A549 (cell line): ENCODE data around the gene CALML4. TPM values are rescaled to one million over a fixed set of nuclear protein-coding genes. Genes with fewer than 3 reads are reported as not detected.

Experiments
- ATAC-seq, 2 experiments: fragments of 200-7000 bp in 1 of 2; fragments of >200 bp in 1 of 2; cut with Nextera tagmentation in 1 of 2; cut with Tn5 transposase in 1 of 2; 3 replicates each; pipeline versions ENCODE4 v1.8.0 to v1.9.1; 2018 to 2020; ENCODE audit warnings: mild to moderate bottlenecking in 1 of 2, moderate library complexity in 1 of 2
- CTCF ChIA-PET: fragments of 300-600 bp; sonication (Branson Sonifier 250); formaldehyde crosslinking; extraction: SDS; loops from one replicate; lab custom pipeline; 2021; ENCODE audit warnings: antibody characterized with exemption, inconsistent platforms; lab: Yijun Ruan, JAX
- POLR2A ChIA-PET: fragments of 350-600 bp; formaldehyde crosslinking; extraction: SDS; loops from one replicate; lab custom pipeline; 2021; ENCODE audit warnings: antibody characterized with exemption, inconsistent platforms; lab: Yijun Ruan, JAX
- DNase-seq, 2 experiments: peaks; one replicate each; pipeline versions ENCODE4 v3.0.0 to v3.0.0-alpha.2; 2011 to 2016; ENCODE audit warnings: low read depth in 1 of 2, low spot score in 1 of 2
- FAIRE-seq: peaks from 2 replicates; lab custom pipeline; 2011; peaks lifted over from hg19 to GRCh38; lab: Jason Lieb, UNC
- H3K27ac ChIP-seq, 2 experiments: fragments of >200 bp; sonication (Bioruptor Twin); formaldehyde crosslinking; 3 replicates each; pipeline ENCODE4 v1.5.1; 2016 to 2017
- H3K4me1 ChIP-seq: fragments of >200 bp; sonication (Bioruptor Twin); formaldehyde crosslinking; 3 replicates; pipeline ENCODE4 v1.6.1; 2016
- H3K4me2 ChIP-seq: fragments of >200 bp; sonication (Bioruptor Twin); formaldehyde crosslinking; 3 replicates; pipeline ENCODE4 v1.6.1; 2016
- H3K4me3 ChIP-seq: fragments of >200 bp; sonication (Bioruptor Twin); formaldehyde crosslinking; 3 replicates; pipeline ENCODE4 v1.5.1; 2016
- H3K9me3 ChIP-seq: fragments of >200 bp; sonication (Bioruptor Twin); formaldehyde crosslinking; 3 replicates; pipeline ENCODE4 v1.6.1; 2016
- CEBPB ChIP-seq, 2 experiments: fragments of >200 bp in 1 of 2; sonication (Bioruptor Twin) in 1 of 2; formaldehyde crosslinking in 1 of 2; IDR thresholded peaks; 2 replicates each; pipeline ENCODE4 v1.6.1; 2012 to 2016
- CHD4 ChIP-seq: fragments of 200-600 bp; sonication (generic); IDR thresholded peaks from 2 replicates; pipeline ENCODE4 v1.6.1; 2016; ENCODE audit warnings: antibody characterized with exemption, mild to moderate bottlenecking, borderline replicate concordance
- EHMT2 ChIP-seq: fragments of 200-600 bp; sonication (generic); IDR thresholded peaks from 2 replicates; pipeline ENCODE4 v1.6.1; 2016; ENCODE audit warnings: antibody characterized with exemption, low read depth, mild to moderate bottlenecking, moderate library complexity
- EP300 ChIP-seq, 2 experiments: fragments of >200 bp; sonication (Bioruptor Twin); formaldehyde crosslinking; IDR thresholded peaks; 2 replicates in 1 of 2; 3 replicates in 1 of 2; pipeline ENCODE4 v1.6.1; 2016 to 2017
- FOSL2 ChIP-seq, 2 experiments: fragments of 450-650 bp in 1 of 2; fragments of >200 bp in 1 of 2; sonication (Bioruptor Twin) in 1 of 2; formaldehyde crosslinking; IDR thresholded peaks; 2 replicates each; pipeline versions ENCODE4 v1.5.0 to v1.6.1; 2016 to 2020; ENCODE audit warnings: mild to moderate bottlenecking in 1 of 2, moderate library complexity in 1 of 2
- HOXB13 ChIP-seq: fragments of 250-450 bp; sonication (Bioruptor Pico); IDR thresholded peaks from 2 replicates; pipeline ENCODE4 v1.5.0; 2020; ENCODE audit warnings: low read depth, mild to moderate bottlenecking, moderate library complexity
- KDM5A ChIP-seq: fragments of 200-600 bp; sonication (generic); IDR thresholded peaks from 2 replicates; pipeline ENCODE4 v1.6.1; 2016; ENCODE audit warnings: antibody characterized with exemption, mild to moderate bottlenecking
- MAZ ChIP-seq: fragments of 150-350 bp; IDR thresholded peaks from 2 replicates; pipeline ENCODE4 v1.6.1; 2014; ENCODE audit warnings: antibody characterized with exemption, low read depth, low read length, borderline replicate concordance
- MYC ChIP-seq: IDR thresholded peaks from 2 replicates; pipeline ENCODE4 v1.6.1; 2012; ENCODE audit warnings: mild to moderate bottlenecking, inconsistent platforms, low read length, improper control_type of control experiment, borderline replicate concordance
- POLR2AphosphoS2 ChIP-seq: conservative IDR thresholded peaks from 2 replicates; pipeline ENCODE4 v1.6.1; 2012; ENCODE audit warnings: low read length, improper control_type of control experiment, inconsistent platforms
- RNF2 ChIP-seq: fragments of 200-600 bp; sonication (generic); IDR thresholded peaks from 2 replicates; pipeline ENCODE4 v1.6.1; 2016; ENCODE audit warnings: low read depth, mild to moderate bottlenecking, antibody characterized with exemption, moderate library complexity, borderline replicate concordance
- SMC3 ChIP-seq: fragments of >200 bp; sonication (Bioruptor Twin); formaldehyde crosslinking; IDR thresholded peaks from 3 replicates; pipeline ENCODE4 v1.6.1; 2018; ENCODE audit warnings: inconsistent platforms
- TFCP2L1 ChIP-seq: fragments of 250-450 bp; sonication (Bioruptor Pico); IDR thresholded peaks from 2 replicates; pipeline ENCODE4 v1.5.0; 2021; ENCODE audit warnings: mild to moderate bottlenecking
- WGBS: methylation state at CpG from one replicate; pipeline ENCODE4 v1.1.6; 2017; ENCODE audit errors: missing lambda C conversion rate; 5-methylcytosine and 5-hydroxymethylcytosine counted together
- polyA plus RNA-seq, 4 experiments: library from polyadenylated mRNA; depleted of rRNA in 3 of 4; stranded (reverse); fragments of >200 nt; fragmentation: RNase III in 1 of 4; extraction: RNeasy Plus Mini Kit Qiagen cat#74134 plus additional on column Dnase treatment in 1 of 4; gene quantifications; 2 replicates in 3 of 4; 3 replicates in 1 of 4; pipeline ENCODE4 v1.2.3, GENCODE V29; 2011 to 2017
- TF ChIP-seq, protein P1 (sequence below): fragments of 200-600 bp; sonication (generic); IDR thresholded peaks from 2 replicates; pipeline ENCODE4 v1.6.1; 2016; ENCODE audit warnings: antibody characterized with exemption, mild to moderate bottlenecking, moderate library complexity
- TF ChIP-seq, protein P2 (sequence below): IDR thresholded peaks from 2 replicates; pipeline ENCODE4 v1.6.1; 2012; ENCODE audit warnings: low read depth, borderline replicate concordance
- TF ChIP-seq, protein P3 (sequence below): fragments of 250-450 bp; sonication (Bioruptor Pico); IDR thresholded peaks from 2 replicates; pipeline ENCODE4 v1.5.0; 2021; ENCODE audit warnings: mild to moderate bottlenecking, moderate library complexity, borderline replicate concordance
- TF ChIP-seq, protein P4 (sequence below): fragments of >200 bp; sonication (Bioruptor Twin); formaldehyde crosslinking; IDR thresholded peaks from 3 replicates; pipeline ENCODE4 v1.5.1; 2016

The CALML4 gene
- polyA plus RNA-seq, 2 of the 4 experiments (the other 2 are of a cell fraction), result 12.1 to 18.2 TPM

DNA sequence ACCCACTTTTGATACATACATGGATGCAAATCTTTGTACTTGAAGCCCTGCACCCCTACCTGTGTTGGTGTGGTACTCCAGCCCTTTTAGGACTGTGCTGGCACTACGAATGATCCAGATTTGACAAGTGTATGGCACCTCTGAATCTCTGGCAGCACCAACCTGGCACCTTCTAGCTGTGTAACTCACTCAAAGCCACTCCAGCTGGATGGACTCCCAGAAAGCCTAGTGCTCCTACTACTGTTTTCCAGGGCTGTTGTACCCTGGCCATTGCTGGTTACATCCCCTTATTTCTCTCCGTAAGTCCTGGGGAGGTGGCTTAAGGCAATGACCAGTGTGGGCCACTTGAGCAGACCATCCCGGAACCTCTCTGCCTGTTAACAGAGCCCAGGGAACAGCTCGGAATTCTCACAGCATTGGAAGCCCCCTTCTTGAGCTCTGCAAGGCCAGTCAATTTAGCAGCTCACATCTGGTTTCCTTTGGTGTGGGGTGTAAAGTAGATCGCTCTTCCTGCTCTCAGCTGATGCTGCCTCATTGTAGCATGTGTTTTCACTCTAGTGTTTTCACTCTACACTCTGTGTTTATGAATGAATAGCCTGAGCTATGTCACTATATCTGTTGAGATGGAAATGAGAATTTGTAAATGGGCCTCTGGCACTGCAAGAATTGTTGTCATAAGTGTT is 12.2 kb downstream of the CALML4 start:
- Histone ChIP-seq H3K4me1 (no peaks in the 10 kb centered on the region), H3K4me2 (no peak overlapping the region), H3K27ac (no peak overlapping the region), H3K4me3 (no peak overlapping the region), H3K9me3 (no peaks in the 10 kb centered on the region)
- POLR2A ChIA-PET, result no interaction called here
- no peak for DNase-seq
- no peak for FAIRE-seq
- peak in 1 of 2 experiments; percentile 9; a peak in 1 of 6 replicates for ATAC-seq
- CTCF ChIA-PET, result interaction anchor here (1.5 to 6.3 kb wide), 2 partner anchors 18 to 329 kb away, joined by 9 to 42 read pairs; no protein-coding TSS in a partner anchor
- 91% methylated on average over 5 of the region's 5 CpGs for WGBS
- TF ChIP-seq EHMT2 (no peak), MYC (no peak), FOSL2 (IDR thresholded peaks at IDR 0.05) (no peak), FOSL2 (CRISPR knock-in tag; IDR thresholded peaks at IDR 0.05) (no peak), SMC3 (no peak), CEBPB (IDR thresholded peaks at IDR 0.05) (no peak), MAZ (no peak), CHD4 (no peak), KDM5A (no peak), TFCP2L1 (CRISPR knock-in tag) (no peak), EP300 (IDR thresholded peaks at IDR 0.05) (no peak), RNF2 (no peak), HOXB13 (no peak)
- TF ChIP-seq, protein P1, sequence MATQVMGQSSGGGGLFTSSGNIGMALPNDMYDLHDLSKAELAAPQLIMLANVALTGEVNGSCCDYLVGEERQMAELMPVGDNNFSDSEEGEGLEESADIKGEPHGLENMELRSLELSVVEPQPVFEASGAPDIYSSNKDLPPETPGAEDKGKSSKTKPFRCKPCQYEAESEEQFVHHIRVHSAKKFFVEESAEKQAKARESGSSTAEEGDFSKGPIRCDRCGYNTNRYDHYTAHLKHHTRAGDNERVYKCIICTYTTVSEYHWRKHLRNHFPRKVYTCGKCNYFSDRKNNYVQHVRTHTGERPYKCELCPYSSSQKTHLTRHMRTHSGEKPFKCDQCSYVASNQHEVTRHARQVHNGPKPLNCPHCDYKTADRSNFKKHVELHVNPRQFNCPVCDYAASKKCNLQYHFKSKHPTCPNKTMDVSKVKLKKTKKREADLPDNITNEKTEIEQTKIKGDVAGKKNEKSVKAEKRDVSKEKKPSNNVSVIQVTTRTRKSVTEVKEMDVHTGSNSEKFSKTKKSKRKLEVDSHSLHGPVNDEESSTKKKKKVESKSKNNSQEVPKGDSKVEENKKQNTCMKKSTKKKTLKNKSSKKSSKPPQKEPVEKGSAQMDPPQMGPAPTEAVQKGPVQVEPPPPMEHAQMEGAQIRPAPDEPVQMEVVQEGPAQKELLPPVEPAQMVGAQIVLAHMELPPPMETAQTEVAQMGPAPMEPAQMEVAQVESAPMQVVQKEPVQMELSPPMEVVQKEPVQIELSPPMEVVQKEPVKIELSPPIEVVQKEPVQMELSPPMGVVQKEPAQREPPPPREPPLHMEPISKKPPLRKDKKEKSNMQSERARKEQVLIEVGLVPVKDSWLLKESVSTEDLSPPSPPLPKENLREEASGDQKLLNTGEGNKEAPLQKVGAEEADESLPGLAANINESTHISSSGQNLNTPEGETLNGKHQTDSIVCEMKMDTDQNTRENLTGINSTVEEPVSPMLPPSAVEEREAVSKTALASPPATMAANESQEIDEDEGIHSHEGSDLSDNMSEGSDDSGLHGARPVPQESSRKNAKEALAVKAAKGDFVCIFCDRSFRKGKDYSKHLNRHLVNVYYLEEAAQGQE, result no peak
- TF ChIP-seq, protein P2, sequence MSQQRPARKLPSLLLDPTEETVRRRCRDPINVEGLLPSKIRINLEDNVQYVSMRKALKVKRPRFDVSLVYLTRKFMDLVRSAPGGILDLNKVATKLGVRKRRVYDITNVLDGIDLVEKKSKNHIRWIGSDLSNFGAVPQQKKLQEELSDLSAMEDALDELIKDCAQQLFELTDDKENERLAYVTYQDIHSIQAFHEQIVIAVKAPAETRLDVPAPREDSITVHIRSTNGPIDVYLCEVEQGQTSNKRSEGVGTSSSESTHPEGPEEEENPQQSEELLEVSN, result no peak
- TF ChIP-seq, protein P3, sequence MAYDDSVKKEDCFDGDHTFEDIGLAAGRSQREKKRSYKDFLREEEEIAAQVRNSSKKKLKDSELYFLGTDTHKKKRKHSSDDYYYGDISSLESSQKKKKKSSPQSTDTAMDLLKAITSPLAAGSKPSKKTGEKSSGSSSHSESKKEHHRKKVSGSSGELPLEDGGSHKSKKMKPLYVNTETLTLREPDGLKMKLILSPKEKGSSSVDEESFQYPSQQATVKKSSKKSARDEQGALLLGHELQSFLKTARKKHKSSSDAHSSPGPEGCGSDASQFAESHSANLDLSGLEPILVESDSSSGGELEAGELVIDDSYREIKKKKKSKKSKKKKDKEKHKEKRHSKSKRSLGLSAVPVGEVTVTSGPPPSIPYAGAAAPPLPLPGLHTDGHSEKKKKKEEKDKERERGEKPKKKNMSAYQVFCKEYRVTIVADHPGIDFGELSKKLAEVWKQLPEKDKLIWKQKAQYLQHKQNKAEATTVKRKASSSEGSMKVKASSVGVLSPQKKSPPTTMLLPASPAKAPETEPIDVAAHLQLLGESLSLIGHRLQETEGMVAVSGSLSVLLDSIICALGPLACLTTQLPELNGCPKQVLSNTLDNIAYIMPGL (CRISPR knock-in tag), result no peak

DNA sequence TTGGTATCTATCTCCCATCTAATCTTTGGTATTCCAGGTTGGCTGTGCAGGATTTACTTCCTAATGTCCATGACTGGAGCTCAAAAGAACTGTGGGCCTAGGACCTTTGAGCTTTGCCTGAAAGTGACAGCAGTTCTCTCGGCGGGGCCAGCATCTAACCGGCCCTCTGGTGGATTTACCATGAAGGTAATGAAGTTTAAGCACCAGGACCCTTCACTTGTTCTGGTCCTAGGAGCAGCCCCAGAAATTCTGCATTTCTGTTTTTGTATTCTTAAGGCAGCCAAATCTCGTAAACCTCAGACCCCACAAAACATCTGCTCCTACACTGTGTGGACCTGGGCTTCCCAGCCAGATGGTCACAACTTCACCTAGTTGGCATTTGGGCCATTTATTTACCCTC is 13.0 kb downstream of the CALML4 start:
- Histone ChIP-seq H3K4me1 (no peaks in the 10 kb centered on the region), H3K4me2 (no peak overlapping the region), H3K4me3 (no peak overlapping the region)
- ChIA-PET CTCF (interaction anchor here (0.9 to 1.0 kb wide), 2 partner anchors 18 to 733 kb away, joined by 3 read pairs; no protein-coding TSS in a partner anchor), POLR2A (no interaction called here)
- 93% methylated on average over 4 of the region's 4 CpGs for WGBS
- ATAC-seq (peak in 1 of 2 experiments; percentile 9; a peak in 2 of 6 replicates), DNase-seq (no peak), FAIRE-seq (no peak)
- TF ChIP-seq, protein P4, sequence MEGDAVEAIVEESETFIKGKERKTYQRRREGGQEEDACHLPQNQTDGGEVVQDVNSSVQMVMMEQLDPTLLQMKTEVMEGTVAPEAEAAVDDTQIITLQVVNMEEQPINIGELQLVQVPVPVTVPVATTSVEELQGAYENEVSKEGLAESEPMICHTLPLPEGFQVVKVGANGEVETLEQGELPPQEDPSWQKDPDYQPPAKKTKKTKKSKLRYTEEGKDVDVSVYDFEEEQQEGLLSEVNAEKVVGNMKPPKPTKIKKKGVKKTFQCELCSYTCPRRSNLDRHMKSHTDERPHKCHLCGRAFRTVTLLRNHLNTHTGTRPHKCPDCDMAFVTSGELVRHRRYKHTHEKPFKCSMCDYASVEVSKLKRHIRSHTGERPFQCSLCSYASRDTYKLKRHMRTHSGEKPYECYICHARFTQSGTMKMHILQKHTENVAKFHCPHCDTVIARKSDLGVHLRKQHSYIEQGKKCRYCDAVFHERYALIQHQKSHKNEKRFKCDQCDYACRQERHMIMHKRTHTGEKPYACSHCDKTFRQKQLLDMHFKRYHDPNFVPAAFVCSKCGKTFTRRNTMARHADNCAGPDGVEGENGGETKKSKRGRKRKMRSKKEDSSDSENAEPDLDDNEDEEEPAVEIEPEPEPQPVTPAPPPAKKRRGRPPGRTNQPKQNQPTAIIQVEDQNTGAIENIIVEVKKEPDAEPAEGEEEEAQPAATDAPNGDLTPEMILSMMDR, result no peak
- 0 out of 2 replicates have a peak, but pooled peaks have one; percentile 35 for TF ChIP-seq POLR2AphosphoS2
- TF ChIP-seq, all 56 proteins: peak for 1
- H3K9me3 ChIP-seq, result no peaks in the 10 kb centered on the region
- H3K27ac ChIP-seq, result no peak overlapping the region
